ENCODE data around the gene ETV3.

DNA sequence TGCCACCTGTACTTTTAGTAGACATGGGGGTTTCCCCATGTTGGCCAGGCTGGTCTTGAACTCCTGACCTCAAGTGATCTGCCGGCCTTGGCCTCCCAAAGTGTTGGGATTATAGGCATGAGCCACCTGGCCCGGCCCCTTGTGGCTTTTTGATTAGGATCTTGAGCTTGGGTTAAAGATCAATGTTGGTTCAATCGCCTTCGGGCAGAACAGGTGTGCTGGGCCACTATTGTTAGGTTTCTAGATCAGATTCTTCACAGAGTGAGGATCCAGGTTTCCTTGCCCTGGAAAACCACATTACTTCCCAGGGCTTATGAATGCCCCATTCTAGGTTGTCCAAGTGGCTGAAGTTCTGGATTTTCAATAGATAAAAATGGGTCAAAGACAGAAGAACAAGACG lies 6.1 kb downstream of the ETV3 start:
- TF ChIP-seq, protein P1, sequence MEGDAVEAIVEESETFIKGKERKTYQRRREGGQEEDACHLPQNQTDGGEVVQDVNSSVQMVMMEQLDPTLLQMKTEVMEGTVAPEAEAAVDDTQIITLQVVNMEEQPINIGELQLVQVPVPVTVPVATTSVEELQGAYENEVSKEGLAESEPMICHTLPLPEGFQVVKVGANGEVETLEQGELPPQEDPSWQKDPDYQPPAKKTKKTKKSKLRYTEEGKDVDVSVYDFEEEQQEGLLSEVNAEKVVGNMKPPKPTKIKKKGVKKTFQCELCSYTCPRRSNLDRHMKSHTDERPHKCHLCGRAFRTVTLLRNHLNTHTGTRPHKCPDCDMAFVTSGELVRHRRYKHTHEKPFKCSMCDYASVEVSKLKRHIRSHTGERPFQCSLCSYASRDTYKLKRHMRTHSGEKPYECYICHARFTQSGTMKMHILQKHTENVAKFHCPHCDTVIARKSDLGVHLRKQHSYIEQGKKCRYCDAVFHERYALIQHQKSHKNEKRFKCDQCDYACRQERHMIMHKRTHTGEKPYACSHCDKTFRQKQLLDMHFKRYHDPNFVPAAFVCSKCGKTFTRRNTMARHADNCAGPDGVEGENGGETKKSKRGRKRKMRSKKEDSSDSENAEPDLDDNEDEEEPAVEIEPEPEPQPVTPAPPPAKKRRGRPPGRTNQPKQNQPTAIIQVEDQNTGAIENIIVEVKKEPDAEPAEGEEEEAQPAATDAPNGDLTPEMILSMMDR (IDR thresholded peaks at IDR 0.05), result no peak
- TF ChIP-seq POLR2AphosphoS5 (IDR thresholded peaks at IDR 0.05) (no peak), POLR2A (IDR thresholded peaks at IDR 0.05) (no peak), EP300 (IDR thresholded peaks at IDR 0.05; ENCODE audit: low read depth) (no peak)
